ENCODE results near the gene RFPL3. TPM values are rescaled to one million over a fixed set of nuclear protein-coding genes. Genes with fewer than 3 reads are reported as not detected.

The RFPL3 gene
- total and polyA plus RNA-seq, 2 donors (not counting 3 experiments of a cell fraction or from before 2014, with no cell fraction given), result not detected

GRCh38 chr22:32407312-32407711 is 49.6 kb downstream of the RFPL3 start:
- Histone ChIP-seq H3K9ac (replicated peaks; ENCODE audit: extremely low read depth, insufficient read depth, low read length) (no peak overlapping the region), H3K9me1 (replicated peaks; ENCODE audit: control insufficient read depth, extremely low read depth, insufficient read depth, low read length) (no peaks in the 10 kb centered on the region), H3K4me3 (replicated peaks in 1 of 3; ENCODE audit: insufficient read depth in 1 of 3, low read depth in 1 of 3, low read length in 3 of 3) (no peak overlapping the region), H3K4me2 (ENCODE audit: insufficient read depth, low read length) (no peak overlapping the region), H3K27me3 (ENCODE audit: control insufficient read depth in 2 of 2, insufficient read depth in 2 of 2, low read length in 2 of 2) (no peaks in the 10 kb centered on the region), H3K4me1 (ENCODE audit: control insufficient read depth, extremely low read depth, insufficient read depth, low read length) (peaks cover 14% of the 10 kb centered on the region), H2AFZ (ENCODE audit: low read depth, low read length) (no peak overlapping the region), H4K20me1 (replicated peaks; ENCODE audit: control insufficient read depth, extremely low read depth, insufficient read depth, low read length) (no peaks in the 10 kb centered on the region), H3K79me2 (ENCODE audit: control insufficient read depth, insufficient read depth, low read length) (peaks cover 41% of the 10 kb centered on the region), H3K27ac (ENCODE audit: insufficient read depth, low read depth, low read length) (no peak overlapping the region), H3K36me3 (ENCODE audit: control insufficient read depth in 2 of 2, extremely low read depth in 1 of 2, insufficient read depth in 2 of 2, low read length in 2 of 2) (peaks cover 18 to 25% of the 10 kb centered on the region in 2 experiments), H3K9me3 (replicated peaks; ENCODE audit: control insufficient read depth, insufficient read depth, low read length) (no peaks in the 10 kb centered on the region)
- TF ChIP-seq FOS (IDR thresholded peaks at IDR 0.05; ENCODE audit: borderline replicate concordance, insufficient read depth, low read length) (no peak), JUN (IDR thresholded peaks at IDR 0.05; ENCODE audit: borderline replicate concordance, insufficient read depth, insufficient read length, low read depth) (no peak), MYC (IDR thresholded peaks at IDR 0.05; ENCODE audit: low read depth, low read length) (no peak)
- TF ChIP-seq, protein P1, sequence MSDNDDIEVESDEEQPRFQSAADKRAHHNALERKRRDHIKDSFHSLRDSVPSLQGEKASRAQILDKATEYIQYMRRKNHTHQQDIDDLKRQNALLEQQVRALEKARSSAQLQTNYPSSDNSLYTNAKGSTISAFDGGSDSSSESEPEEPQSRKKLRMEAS (IDR thresholded peaks at IDR 0.05; ENCODE audit: insufficient read depth, insufficient read length), result no peak
- no peak for FAIRE-seq
- no peak for DNase-seq (ENCODE audit: low read depth, low spot score)
- intact Hi-C loops (cut with micrococcal nuclease) (no loop called here), dilution Hi-C loops (cut with MboI; ENCODE audit: extremely low pct_ligation_motif_present, low sequenced_read_pairs) (no loop called here)
- CTCF ChIA-PET, result no interaction called here
- BruUV-seq (replicated peaks), result no TSS peak
- POLR2A ChIA-PET, result no interaction called here

DNA sequence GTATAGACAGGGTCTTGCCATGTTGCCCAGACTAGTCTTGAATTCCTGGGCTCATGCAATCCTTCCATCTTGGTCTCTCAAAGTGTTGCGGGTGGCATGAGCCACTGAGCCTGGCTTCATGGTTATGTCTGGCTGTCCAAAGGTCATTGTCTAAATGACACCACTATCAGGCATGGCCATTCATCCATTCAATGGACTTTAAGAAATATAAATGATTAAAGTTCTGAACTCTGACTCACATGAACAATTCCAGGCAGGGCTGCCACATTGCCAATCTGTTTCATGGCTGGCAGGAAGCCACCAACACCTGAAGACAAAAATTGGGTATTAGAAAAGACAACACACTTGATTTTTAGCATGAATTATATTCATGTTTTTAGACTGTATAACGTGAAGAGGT is 50.3 kb downstream of the RFPL3 start:
- Histone ChIP-seq H3K9me3 (replicated peaks; ENCODE audit: control insufficient read depth, insufficient read depth, low read length) (no peaks in the 10 kb centered on the region), H3K9ac (replicated peaks; ENCODE audit: extremely low read depth, insufficient read depth, low read length) (no peak overlapping the region), H3K9me1 (replicated peaks; ENCODE audit: control insufficient read depth, extremely low read depth, insufficient read depth, low read length) (no peaks in the 10 kb centered on the region), H3K27me3 (ENCODE audit: control insufficient read depth in 2 of 2, insufficient read depth in 2 of 2, low read length in 2 of 2) (no peaks in the 10 kb centered on the region), H3K4me1 (ENCODE audit: control insufficient read depth, extremely low read depth, insufficient read depth, low read length) (peaks cover 14% of the 10 kb centered on the region), H3K4me2 (ENCODE audit: insufficient read depth, low read length) (no peak overlapping the region), H4K20me1 (replicated peaks; ENCODE audit: control insufficient read depth, extremely low read depth, insufficient read depth, low read length) (no peaks in the 10 kb centered on the region), H3K79me2 (ENCODE audit: control insufficient read depth, insufficient read depth, low read length) (peaks cover 41% of the 10 kb centered on the region), H3K36me3 (ENCODE audit: control insufficient read depth in 2 of 2, extremely low read depth in 1 of 2, insufficient read depth in 2 of 2, low read length in 2 of 2) (peaks cover 18 to 22% of the 10 kb centered on the region in 2 experiments), H3K27ac (ENCODE audit: insufficient read depth, low read depth, low read length) (no peak overlapping the region), H3K4me3 (replicated peaks in 1 of 3; ENCODE audit: insufficient read depth in 1 of 3, low read depth in 1 of 3, low read length in 3 of 3) (no peak overlapping the region), H2AFZ (ENCODE audit: low read depth, low read length) (no peak overlapping the region)
- FAIRE-seq (no peak), DNase-seq (ENCODE audit: low read depth, low spot score) (no peak)
- ChIA-PET CTCF (interaction anchor here (1.2 to 1.4 kb wide), 3 partner anchors 11 to 142 kb away, joined by 3 to 4 read pairs (median 3); no protein-coding TSS in a partner anchor), POLR2A (no interaction called here)
- dilution Hi-C loops (cut with MboI; ENCODE audit: extremely low pct_ligation_motif_present, low sequenced_read_pairs), result no loop called here
- no TSS peak for BruUV-seq (replicated peaks)
- intact Hi-C loops (cut with micrococcal nuclease), result no loop called here
- TF ChIP-seq JUN (IDR thresholded peaks at IDR 0.05; ENCODE audit: borderline replicate concordance, insufficient read depth, insufficient read length, low read depth), result no peak
- no peak for TF ChIP-seq MYC (IDR thresholded peaks at IDR 0.05; ENCODE audit: low read depth, low read length)
- no peak for TF ChIP-seq POLR2AphosphoS5 (IDR thresholded peaks at IDR 0.05; ENCODE audit: insufficient read depth, low read depth, low read length)
- TF ChIP-seq EZH2 (IDR thresholded peaks at IDR 0.05; ENCODE audit: borderline replicate concordance, low read depth, low read length, severe bottlenecking), result no peak

Measured in endothelial cell of umbilical vein (primary cell).